A172 (cell line): ENCODE measurements around the gene FBLIM1. TPM values are rescaled to one million over a fixed set of nuclear protein-coding genes. Genes with fewer than 3 reads are reported as not detected.
"Not testable (repeated sequence)": the region's sequence is repeated elsewhere in the genome, so short reads cannot be mapped to it uniquely, and the experiment has no call there.

Source experiments
- DNase-seq: peaks from one replicate; pipeline ENCODE4 v3.0.0-alpha.2; 2015; ENCODE audit warnings: low spot score
- total RNA-seq: library from RNA; depleted of rRNA; stranded (reverse); fragments of >200 nt; shearing (Covaris generic); gene quantifications from 2 replicates; pipeline ENCODE4 v1.2.3, GENCODE V29; 2014; rRNA removed

Gene FBLIM1
- total RNA-seq, 1 experiment from 2014 or later = 70.8 TPM

- DNase-seq = no peak
Measured at GRCh38 chr1:15810073-15810472, 51.5 kb downstream of the FBLIM1 start.

- no peak for DNase-seq
Measured at GRCh38 chr1:15816674-15817073, 58.1 kb downstream of the FBLIM1 start.

GRCh38 chr1:15820478-15820877 is 61.9 kb downstream of the FBLIM1 start:
- DNase-seq = no peak

GRCh38 chr1:15825800-15826199 is 67.2 kb downstream of the FBLIM1 start:
- DNase-seq = peak; percentile 64

GRCh38 chr1:15826810-15827507 is 68.4 kb downstream of the FBLIM1 start:
- DNase-seq = no peak

- DNase-seq = not testable (repeated sequence)
Measured at GRCh38 chr1:15827567-15827966, 69.0 kb downstream of the FBLIM1 start.

- DNase-seq = not testable (repeated sequence)
Measured at GRCh38 chr1:15828931-15829330, 70.3 kb downstream of the FBLIM1 start.

GRCh38 chr1:15830258-15830657 is 71.7 kb downstream of the FBLIM1 start:
- no peak for DNase-seq

GRCh38 chr1:15833069-15833679 is 74.6 kb downstream of the FBLIM1 start:
- peak; percentile 61 for DNase-seq

- DNase-seq = no peak
Measured at GRCh38 chr1:15833842-15834405, 75.3 kb downstream of the FBLIM1 start.

- DNase-seq = peak; percentile 71
Measured at GRCh38 chr1:15834406-15835204, 76.0 kb downstream of the FBLIM1 start.

- no peak for DNase-seq
Measured at GRCh38 chr1:15835205-15835740, 76.7 kb downstream of the FBLIM1 start.

GRCh38 chr1:15835741-15836510 is 77.3 kb downstream of the FBLIM1 start:
- DNase-seq = peak; percentile 91

Other genes with a start within 250 kb of the FBLIM1 start
- gene CASP9, start 234.6 kb upstream of the FBLIM1 start, total RNA-seq = 8.0 and 8.6 TPM in 2 replicates
- gene DNAJC16, start 231.9 kb upstream of the FBLIM1 start, total RNA-seq = 8.7 and 14.5 TPM in 2 replicates
- gene AGMAT, start 173.7 kb upstream of the FBLIM1 start, total RNA-seq = not detected in 2 replicates
- gene DDI2, start 141.3 kb upstream of the FBLIM1 start, total RNA-seq = 6.2 and 7.6 TPM in 2 replicates
- gene PLEKHM2, start 74.5 kb upstream of the FBLIM1 start, total RNA-seq = 18.4 and 22.2 TPM in 2 replicates
- 1.1 TPM in 1 of 2 replicates, not detected in the other for gene SLC25A34, start 22.5 kb upstream of the FBLIM1 start, total RNA-seq
- gene TMEM82, start 16.3 kb upstream of the FBLIM1 start, total RNA-seq = not detected in 2 replicates
- 0.84 and 1.5 TPM in 2 replicates for gene UQCRHL, start 48.9 kb downstream of the FBLIM1 start, total RNA-seq
- gene SPEN, start 88.9 kb downstream of the FBLIM1 start, total RNA-seq = 6.9 and 15.8 TPM in 2 replicates
- gene ZBTB17, start 217.3 kb downstream of the FBLIM1 start, total RNA-seq = 23.8 and 25.1 TPM in 2 replicates
- gene SRARP, start 245.4 kb downstream of the FBLIM1 start, total RNA-seq = not detected in 2 replicates